HG02981 (cell line): ENCODE data around the gene CDH12.
"Not testable (repeated sequence)": the region's sequence is repeated elsewhere in the genome, so short reads cannot be mapped to it uniquely, and the experiment has no call there.

Experiments
- ATAC-seq: cut with Tn5 transposase; IDR thresholded peaks from one replicate; pipeline ENCODE4 v1.9.1; 2021; ENCODE audit warnings: mild to moderate bottlenecking, moderate library complexity; ENCODE audit not compliant: unreplicated experiment

CDH12 gene

DNA sequence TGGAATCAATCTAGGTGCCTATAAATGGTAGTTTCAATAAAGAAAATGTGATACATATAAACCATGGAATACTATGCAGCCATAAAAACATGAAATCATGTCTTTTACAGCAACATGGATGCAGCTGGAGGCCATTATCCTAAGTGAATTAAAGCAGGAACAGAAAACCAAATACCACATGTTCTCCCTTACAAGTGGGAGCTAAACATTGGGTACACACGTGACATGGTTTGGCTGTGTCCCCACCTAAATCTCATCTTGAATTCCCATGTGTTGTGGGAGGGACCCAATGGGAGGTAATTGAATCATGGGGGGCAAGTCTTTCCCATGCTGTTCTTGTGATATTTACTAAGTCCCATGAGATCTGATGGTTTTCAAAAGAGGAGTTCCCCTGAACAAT, 78.9 kb downstream of the CDH12 start:
- not testable (repeated sequence) for ATAC-seq

DNA sequence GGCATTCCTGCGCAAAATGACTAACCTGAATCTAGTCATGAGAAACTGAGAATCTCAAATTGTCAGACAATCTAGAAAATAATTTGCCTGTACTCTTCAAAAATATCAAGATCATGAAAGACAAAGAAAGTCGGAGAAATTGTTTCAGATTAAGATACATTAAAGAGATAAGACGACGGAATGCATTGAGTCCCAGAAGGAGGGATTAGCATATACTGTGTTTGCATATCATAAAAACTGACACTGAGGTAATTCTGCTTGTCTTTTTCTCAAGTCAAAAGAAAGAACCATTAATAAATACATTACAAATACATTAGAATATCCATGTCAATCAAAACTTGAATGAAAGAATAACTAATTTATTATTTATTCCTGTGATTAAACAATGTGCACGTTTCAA, 88.4 kb downstream of the CDH12 start:
- ATAC-seq, result no peak

DNA sequence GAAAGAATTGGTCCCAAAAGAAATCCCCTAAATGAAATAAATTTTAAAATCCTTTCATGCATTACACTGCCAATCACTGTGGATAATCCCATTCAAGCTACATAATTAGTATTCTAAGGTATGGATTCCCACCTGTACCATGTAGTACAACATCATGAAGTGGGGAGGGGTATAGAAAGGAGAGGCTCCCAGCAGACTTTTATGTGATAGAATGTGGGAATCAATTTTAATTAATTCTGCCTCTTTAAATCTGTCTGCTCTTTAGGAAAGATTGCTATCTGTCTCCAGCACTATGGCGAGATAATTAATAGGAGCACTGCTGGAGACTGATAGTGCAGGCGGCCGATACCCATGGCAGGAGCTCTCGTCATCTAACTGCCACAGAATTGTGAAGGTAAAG, 95.4 kb downstream of the CDH12 start:
- no peak for ATAC-seq

DNA sequence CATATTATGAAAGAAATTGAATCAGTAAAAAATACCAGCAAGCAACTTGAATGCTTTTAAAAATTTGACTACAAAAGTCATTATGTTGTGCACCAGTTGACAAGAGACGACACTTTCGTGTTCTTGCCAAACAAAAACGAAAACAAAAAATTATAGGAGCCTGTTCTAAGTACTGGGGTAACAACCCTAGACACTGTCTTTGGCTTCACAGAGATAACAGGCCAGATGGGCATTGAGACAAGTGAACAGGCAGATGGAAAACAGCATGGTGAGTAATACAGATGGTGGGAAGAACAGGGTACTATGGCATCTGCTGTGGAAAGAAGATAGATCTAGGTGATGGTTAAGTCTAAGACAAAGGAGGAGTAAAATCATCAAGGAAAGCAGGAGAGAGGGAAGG, 99.0 kb downstream of the CDH12 start:
- ATAC-seq, result no peak

DNA sequence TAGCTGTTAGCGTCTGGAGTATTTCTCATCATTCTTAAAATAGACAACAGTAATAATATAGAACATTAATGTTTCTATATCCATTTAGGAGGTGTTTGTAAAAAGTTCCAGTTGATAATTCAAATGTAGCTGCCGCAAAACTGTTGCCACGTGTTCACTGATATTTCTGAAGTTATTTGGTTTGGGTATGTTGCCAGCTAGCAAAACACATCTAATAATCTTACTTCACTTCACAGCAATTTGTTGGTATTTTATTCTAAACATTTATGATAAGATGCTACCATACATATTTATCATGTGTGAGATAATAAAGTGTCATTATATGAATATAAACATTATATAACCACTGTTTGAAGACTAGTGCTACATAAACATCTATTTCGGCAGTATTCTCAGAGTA, 101.6 kb downstream of the CDH12 start:
- no peak for ATAC-seq

DNA sequence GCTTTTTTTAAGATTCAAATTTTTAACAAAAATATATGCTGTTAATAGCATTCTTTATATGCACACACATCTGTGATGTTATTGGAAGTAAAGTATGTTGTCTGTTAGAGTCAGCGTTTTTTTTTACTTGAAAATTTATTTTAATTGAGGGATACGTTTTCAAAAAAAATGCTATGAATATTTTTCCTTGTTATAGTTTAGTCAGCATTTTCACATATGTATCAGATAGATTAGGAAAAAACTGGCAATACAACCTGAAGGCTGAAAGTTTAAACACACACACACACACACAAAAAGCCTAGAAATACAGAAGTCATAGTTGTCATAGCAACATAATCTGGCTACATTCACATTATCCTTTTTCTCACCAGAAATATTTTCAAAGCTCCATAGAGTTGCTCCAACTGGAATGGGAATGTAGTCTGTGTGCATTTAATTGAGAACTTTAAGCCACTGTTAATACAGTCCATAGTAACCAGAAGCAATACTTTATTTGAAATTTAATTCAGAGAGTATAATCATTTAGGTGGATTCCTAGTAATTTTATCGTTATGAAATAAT, 116.6 kb downstream of the CDH12 start:
- no peak for ATAC-seq

DNA sequence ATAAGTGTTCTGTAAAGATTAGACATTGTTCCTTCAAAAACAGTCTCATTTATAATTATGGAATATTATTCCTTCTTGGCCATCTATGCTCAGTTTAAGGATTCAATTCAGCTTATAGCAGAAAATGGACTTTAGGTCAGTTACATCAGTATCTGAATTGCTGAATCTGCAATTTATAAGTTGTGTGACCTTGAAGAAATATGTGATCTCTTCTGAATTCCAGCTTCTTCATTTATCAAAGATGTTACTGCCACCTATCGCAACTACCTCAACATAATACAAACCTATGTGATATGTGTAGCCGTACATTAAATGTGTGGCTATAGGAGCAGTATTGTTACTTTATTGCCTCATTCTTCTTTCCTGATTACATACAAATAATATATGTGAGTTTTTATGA, 118.2 kb downstream of the CDH12 start:
- ATAC-seq, result no peak

DNA sequence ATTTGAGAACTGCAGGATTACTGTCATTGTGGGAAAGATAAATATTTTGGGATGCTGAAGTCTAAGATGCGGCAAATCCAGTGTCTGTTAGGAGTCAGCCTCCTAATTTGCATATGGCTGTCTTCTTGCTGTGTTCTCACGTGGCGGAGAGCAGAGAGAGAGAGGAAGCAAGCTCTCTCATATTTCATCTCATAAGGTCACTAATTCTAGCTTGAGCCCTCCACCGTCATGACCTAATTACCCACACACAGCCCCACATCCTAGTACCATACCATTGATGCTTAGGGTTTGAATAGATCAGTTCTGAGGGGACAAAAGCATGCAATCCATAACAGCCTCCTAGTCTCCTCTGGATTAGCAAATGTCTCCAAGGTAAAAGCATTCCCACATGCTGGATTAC, 124.5 kb downstream of the CDH12 start:
- no peak for ATAC-seq

DNA sequence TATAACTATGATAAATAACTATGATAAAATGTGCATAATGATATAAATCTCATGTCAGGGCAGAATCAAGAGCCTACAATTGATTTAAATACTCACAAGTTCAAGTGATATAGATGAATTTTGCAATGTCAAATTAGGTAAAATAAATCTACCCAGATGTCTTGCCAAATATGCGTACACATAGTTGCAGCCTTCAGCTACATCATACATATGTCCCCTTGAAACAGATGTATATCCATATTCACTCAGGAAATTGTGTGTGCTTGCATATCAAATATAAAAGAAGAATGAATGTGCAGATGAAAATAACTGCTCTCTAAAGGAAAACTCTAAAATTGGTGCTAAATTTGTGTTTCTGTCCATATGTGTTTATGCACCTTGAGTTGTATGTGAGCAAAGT, 130.7 kb downstream of the CDH12 start:
- no peak for ATAC-seq

DNA sequence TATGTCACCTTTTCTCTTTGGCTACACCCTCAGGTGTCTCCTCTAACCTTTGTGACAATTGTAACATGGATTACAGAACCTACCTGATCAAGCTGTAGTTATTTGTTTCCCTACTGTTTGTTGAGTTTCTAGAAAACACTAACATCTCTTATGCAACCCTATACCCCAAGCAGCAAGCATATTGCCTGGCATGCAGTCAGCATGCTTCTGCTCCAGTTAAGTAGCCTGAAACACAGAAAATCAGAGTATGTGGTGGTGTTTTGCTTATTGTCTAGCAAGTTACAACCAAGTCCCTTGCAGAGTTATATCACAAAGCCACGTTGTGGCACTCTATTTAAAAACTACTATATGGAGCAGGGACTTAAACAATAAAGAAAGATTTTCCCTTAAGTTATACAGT, 131.1 kb downstream of the CDH12 start:
- ATAC-seq, result no peak

DNA sequence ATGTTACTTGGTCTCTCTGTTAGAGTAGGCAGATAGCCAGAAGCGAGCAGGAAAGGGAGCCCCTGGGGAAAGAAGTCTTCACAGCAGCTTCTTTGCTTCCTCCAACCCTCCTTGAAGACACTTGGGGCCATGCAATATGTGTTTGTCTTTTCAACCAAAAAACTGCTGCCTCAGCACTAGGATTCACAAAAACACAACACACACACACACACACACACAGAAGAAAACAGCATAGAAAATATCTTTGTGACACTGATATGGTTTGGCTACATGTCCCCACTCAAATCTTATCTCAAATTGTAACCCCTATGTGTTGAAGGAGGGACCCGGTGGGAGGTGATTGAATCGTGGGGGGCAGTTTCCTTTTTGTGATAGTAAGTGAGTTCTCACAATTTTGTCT, 133.3 kb downstream of the CDH12 start:
- no peak for ATAC-seq

DNA sequence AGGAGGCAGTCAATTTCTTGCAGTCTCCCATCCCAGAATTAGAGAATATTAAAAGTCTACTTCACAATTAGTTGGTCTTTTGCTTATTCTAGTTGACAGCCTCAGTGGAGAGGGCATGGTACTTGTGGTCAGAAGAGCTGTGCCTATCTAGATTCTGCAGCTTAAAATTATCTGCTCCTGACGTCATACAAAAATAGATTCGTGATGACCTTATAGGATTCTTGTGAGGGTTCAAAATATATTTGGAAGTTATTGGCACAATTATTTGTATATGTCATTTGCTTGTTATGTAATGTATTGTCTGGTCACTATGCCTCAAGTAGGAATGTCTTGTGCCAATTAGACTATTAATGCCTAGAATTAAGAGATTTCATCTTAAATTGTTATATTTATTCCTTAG, 142.5 kb downstream of the CDH12 start:
- ATAC-seq, result no peak

DNA sequence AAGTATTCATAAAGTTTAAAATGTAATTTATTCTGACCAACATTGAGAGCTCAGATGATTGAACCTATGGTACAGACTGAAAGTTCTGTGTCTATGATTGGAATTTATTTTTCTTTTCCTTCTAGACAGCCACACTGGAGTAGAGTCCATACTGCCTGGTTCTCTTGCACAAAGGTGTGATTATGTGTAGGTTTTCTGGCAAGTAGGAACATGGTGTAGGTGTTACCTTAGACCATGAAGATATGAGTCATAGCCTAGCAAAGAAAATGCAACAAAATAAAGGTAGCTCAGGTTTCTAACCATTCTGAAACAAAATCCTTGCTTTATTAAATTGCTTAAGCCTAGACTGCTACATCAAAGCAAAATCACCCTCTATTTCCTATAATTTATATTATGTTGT, 143.4 kb downstream of the CDH12 start:
- ATAC-seq, result no peak

DNA sequence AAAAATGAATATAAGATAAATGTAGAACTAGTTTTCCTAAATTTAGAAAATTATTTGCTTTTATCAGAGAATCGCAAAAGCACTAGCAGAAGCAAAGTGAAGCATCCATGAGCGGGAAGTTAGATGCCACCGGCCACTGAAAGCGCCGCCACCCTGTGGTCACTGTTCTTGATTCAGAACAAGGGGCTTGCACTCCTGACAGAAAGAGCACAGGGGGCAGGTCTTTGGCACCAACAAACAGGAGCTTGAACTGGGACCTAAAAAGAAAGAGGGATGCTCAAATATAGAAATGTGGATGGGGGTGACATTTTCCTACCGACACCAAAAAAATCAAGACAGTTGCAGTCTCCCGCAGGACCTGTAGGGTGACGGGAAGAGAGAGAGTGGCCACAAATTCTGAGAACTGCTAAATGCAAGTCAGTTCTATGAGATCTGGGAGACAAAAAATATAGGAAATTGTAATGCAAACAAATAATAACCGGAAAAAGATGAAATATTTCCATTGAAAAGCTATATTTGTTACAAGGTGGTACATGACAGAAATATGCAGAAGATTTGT, 144.3 kb downstream of the CDH12 start:
- ATAC-seq, result no peak

DNA sequence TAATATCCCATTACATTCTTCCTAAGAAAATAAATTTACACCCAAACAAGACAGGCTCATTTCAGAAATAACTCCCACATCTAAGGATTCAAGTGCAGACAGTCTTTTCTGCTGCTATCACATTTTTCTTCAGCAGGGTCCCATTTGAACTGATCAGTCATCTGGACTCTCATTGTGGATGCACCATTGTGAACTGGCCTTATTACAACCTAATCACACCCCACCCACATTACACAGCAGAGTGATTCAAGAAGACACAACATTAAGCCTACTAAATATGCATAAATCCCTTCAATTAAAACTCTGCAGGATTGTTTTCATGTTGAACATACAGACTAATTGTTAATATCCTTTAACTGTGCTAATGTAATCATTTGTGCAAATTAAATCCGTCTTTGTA, 146.2 kb downstream of the CDH12 start:
- ATAC-seq, result no peak

DNA sequence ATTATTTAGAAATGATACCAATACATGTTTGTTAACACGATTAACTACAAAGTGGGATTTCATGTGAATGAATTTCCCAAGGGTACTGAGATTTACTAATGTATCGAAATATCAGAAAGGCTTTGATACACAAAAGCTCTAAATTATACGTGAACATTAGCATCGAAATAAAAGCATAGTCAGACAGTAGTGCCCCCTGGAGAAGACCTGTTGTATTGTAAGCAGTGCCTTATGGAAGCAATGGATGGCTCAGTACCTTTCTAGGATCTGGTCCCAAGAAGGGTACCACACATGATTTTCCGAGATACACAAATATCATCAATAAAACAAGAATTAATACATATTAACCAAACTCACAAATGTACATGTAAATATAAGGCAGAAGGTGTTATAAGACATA, 153.8 kb downstream of the CDH12 start:
- ATAC-seq, result no peak

DNA sequence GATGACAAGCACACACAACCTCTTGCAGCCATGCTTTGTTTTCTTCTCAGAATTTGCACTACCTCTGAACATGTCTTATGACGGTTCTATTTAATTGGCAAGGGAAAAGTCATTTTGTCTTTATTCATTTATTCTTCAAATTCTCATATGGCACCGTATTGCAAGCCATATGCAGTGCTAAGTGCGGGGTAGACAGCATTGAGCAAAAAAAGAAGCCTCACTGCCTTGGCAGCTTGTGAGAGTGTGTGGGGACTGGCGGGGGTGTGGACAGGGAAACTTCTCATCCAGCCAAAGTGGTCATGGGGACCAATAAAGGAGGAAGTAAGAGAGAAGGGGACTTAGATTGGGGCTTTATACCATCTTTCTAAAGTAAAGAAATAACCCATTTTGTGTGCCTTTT, 160.0 kb downstream of the CDH12 start:
- no peak for ATAC-seq

DNA sequence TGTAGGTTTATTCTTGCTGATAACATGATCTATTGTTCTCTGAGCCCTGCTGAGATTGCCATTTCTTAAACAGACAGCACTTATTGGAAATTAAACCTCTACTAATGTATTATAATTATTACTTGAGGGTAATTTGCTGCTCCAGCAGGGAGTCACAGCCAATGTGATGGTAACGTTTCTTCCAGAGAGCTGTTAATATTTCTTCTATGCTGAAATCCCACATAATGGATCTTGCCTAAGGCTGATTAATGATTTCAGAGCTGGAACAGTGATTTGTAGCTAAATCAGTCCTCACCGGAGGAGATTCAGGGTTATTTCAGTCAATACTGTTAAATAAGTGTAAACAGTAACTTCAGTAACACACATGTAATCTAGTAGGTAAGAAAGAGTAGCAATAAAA, 170.1 kb downstream of the CDH12 start:
- ATAC-seq, result no peak

DNA sequence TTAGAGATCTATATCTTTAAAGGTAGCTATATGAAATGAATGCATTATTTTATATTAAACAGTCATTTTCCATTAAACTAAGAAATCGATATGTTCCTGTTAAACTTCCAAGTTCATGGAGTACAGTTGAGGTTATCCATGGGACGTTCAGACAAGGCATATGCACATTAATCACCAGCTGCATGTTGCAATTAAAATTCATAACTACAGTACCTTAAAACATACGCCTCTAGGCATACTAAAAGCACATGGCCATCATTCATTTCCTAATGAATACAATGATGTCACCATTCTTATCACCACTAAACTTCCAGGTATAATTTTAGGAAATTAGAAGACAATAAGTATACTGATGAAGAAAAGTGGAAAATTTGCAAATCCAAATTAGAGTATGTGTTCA, 174.3 kb downstream of the CDH12 start:
- no peak for ATAC-seq

DNA sequence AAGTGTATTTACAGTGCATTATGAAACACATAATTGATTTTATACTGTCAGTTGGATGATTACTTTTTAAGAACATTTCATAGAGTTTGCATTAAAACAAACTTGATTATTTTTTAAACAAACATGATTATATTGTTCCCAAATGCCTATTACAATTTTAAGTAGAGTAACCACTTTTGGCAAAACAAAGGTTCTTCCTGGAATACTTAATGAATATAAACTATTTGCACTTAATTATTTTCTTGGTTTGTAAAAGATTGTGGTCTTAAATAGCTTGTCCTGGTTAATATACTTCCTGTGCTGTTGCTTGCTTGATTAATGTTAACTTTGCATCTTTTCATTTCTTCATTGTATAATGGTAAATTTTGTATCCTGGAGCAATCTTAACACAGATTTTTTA, 180.0 kb downstream of the CDH12 start:
- ATAC-seq, result no peak

DNA sequence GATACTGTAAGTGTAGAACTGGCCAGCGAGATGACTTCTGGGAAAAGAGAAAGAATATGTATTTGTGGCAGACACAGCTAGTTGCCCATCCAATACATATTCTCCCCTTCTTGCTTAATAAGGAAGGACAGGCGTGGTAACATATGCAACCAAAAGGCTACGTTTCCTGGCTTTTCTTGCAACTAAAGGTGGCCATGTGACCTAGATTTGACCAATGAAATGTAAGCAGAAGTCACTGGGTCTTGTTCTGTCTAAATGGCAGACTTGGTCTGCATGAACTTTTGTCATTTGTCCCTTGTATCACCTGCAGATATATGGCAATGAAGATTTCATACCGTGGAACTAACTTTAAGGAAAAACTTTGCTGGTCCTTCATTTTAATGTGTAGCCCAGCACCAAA, 183.8 kb downstream of the CDH12 start:
- ATAC-seq, result no peak

DNA sequence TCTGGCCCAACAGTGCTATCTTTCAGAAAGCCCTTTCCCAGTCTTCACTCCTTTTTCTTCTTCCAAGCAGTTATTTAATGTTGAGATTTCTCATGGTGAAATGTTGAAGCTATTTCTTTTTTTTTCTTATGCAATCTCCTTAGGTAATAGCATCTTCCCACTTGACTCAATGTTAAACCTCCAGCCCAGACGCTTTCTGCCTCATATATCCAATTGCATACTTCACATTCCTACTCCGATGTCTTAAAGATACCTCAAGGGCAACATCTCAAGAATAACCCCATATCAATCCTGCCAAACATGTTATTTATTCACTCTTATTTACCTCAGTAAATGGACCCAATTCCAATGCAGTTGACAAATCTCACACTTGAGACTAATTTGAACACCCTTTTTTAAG, 187.3 kb downstream of the CDH12 start:
- ATAC-seq, result no peak

DNA sequence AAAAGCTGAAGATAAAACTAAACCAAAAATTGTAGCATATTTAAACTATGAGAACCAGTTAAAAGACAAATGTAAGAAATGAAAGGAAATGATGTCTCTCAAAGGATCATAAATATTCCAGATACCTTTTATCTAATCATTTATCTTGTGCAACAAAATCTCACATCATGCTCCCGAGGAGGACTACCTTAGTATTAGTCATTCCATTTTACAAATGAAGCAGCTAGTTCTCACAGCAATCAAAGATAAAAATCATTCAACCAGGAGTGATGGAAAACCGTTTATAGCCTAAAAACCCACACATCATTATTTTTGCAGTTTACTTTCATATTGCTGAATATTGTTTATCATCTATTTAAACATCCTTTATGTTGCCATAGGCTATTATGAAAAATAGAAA, 190.0 kb downstream of the CDH12 start:
- no peak for ATAC-seq

DNA sequence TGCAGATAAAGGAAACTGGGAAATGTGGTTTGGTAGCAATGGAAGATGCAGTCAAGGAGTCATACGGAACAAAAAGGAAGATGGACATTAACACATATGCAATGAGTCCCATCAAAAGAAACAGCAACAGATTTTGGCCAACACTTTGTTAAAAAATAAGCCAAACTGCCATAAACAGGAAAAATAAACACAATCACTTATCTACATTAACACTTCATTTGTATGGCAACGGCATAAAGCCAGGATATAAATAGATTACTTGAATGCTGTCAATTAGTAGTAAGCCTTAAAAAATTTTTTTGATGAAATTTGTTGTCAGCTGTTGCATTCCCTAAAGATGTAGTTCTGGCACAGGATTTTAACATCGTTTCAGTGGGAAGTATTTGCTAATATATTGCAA, 190.8 kb downstream of the CDH12 start:
- no peak for ATAC-seq
